22Rv1 (cell line): ENCODE measurements around the gene DENND2C.

ENCODE experiments used
- CTCF ChIP-seq: fragments of 450-650 bp; IDR thresholded peaks from 2 replicates; pipeline ENCODE4 v1.5.1; 2017; ENCODE audit warnings: mild to moderate bottlenecking
- ZFX ChIP-seq: fragments of 450-650 bp; IDR thresholded peaks from 2 replicates; pipeline ENCODE4 v1.6.1; 2017; ENCODE audit warnings: antibody characterized with exemption, borderline replicate concordance

- TF ChIP-seq CTCF (no peak), ZFX (no peak)
These were observed 81.6 kb downstream of the DENND2C start for GRCh38 chr1:114588196-114588689.
